ENCODE data around the gene PBX1.
A peak's percentile ranks its signal among the peaks of the same experiment; 100 is the strongest.

PBX1 gene

DNA sequence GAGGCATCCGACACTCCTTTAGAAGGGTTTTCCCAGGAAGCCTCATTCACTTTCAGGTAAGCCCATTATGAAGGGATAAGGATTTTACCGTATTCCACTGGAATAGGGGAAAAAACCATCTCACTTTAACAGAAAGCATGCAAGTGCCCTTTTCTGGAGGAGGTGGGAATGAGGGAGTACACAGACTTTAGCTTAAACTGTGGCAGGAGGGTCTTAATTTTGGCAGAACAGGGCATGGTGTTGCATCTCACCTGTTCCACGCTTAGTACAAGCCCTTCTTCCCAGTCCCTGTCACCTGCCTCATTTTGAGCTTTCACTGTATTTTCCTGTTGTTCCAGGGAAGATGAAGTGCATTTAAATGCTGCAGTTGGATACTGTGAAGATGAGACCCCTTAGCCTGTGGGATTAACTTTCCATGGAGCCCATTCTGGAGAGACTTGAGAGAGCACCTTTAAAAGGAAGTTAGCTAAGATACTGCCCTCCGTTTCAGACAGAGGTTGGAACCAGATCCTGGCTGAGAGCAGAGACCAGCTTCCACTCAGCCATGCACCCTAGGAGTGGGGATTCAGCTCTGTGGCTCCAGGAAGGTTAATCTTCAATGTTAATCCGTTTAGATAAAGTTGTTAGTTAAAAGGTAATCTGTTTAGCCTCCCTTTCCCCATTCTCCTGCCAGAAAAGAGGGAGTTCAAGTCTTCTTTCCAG is 42.6 kb downstream of the PBX1 start (continued):
- TF ChIP-seq ZNF239 (tag by site-specific recombination; IDR thresholded peaks at IDR 0.05) (no peak), ZFP37 (tag by site-specific recombination; IDR thresholded peaks at IDR 0.05) (no peak), ZNF530 (tag by site-specific recombination; IDR thresholded peaks at IDR 0.05; ENCODE audit: low read depth) (no peak), ZNF202 (tag by site-specific recombination; IDR thresholded peaks at IDR 0.05; ENCODE audit: borderline replicate concordance) (no peak), WT1 (tag by site-specific recombination; IDR thresholded peaks at IDR 0.05) (peak; percentile 65; the same call in 1 of the 2 replicates), IKZF3 (tag by site-specific recombination; IDR thresholded peaks at IDR 0.05) (no peak), HOXC10 (CRISPR knock-in tag; IDR thresholded peaks at IDR 0.05) (no peak), ZNF132 (tag by site-specific recombination; IDR thresholded peaks at IDR 0.05; ENCODE audit: borderline replicate concordance) (no peak), ZNF510 (tag by site-specific recombination; IDR thresholded peaks at IDR 0.05; ENCODE audit: insufficient replicate concordance) (no peak), ZNF585B (tag by site-specific recombination; IDR thresholded peaks at IDR 0.05) (no peak), SCRT1 (tag by site-specific recombination; IDR thresholded peaks at IDR 0.05; ENCODE audit: borderline replicate concordance) (0 out of 2 replicates have a peak, but pooled peaks have one; percentile 12), ZNF600 (tag by site-specific recombination; IDR thresholded peaks at IDR 0.05) (peak; percentile 15; the same call in 1 of the 2 replicates), PRDM1 (tag by site-specific recombination; IDR thresholded peaks at IDR 0.05) (0 out of 2 replicates have a peak, but pooled peaks have one; percentile 43), AEBP2 (tag by site-specific recombination; IDR thresholded peaks at IDR 0.05; ENCODE audit: borderline replicate concordance) (no peak), ZBTB7A (tag by site-specific recombination; IDR thresholded peaks at IDR 0.05; ENCODE audit: low read depth) (no peak), HOXD13 (CRISPR knock-in tag; IDR thresholded peaks at IDR 0.05; ENCODE audit: borderline replicate concordance) (no peak), KLF1 (tag by site-specific recombination; IDR thresholded peaks at IDR 0.05) (no peak)
- TF ChIP-seq, protein P1, sequence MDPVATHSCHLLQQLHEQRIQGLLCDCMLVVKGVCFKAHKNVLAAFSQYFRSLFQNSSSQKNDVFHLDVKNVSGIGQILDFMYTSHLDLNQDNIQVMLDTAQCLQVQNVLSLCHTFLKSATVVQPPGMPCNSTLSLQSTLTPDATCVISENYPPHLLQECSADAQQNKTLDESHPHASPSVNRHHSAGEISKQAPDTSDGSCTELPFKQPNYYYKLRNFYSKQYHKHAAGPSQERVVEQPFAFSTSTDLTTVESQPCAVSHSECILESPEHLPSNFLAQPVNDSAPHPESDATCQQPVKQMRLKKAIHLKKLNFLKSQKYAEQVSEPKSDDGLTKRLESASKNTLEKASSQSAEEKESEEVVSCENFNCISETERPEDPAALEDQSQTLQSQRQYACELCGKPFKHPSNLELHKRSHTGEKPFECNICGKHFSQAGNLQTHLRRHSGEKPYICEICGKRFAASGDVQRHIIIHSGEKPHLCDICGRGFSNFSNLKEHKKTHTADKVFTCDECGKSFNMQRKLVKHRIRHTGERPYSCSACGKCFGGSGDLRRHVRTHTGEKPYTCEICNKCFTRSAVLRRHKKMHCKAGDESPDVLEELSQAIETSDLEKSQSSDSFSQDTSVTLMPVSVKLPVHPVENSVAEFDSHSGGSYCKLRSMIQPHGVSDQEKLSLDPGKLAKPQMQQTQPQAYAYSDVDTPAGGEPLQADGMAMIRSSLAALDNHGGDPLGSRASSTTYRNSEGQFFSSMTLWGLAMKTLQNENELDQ (tag by site-specific recombination; IDR thresholded peaks at IDR 0.05; ENCODE audit: low read depth): no peak
- TF ChIP-seq, protein P2, sequence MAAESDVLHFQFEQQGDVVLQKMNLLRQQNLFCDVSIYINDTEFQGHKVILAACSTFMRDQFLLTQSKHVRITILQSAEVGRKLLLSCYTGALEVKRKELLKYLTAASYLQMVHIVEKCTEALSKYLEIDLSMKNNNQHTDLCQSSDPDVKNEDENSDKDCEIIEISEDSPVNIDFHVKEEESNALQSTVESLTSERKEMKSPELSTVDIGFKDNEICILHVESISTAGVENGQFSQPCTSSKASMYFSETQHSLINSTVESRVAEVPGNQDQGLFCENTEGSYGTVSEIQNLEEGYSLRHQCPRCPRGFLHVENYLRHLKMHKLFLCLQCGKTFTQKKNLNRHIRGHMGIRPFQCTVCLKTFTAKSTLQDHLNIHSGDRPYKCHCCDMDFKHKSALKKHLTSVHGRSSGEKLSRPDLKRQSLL (tag by site-specific recombination; IDR thresholded peaks at IDR 0.05): no peak
- TF ChIP-seq, protein P3, sequence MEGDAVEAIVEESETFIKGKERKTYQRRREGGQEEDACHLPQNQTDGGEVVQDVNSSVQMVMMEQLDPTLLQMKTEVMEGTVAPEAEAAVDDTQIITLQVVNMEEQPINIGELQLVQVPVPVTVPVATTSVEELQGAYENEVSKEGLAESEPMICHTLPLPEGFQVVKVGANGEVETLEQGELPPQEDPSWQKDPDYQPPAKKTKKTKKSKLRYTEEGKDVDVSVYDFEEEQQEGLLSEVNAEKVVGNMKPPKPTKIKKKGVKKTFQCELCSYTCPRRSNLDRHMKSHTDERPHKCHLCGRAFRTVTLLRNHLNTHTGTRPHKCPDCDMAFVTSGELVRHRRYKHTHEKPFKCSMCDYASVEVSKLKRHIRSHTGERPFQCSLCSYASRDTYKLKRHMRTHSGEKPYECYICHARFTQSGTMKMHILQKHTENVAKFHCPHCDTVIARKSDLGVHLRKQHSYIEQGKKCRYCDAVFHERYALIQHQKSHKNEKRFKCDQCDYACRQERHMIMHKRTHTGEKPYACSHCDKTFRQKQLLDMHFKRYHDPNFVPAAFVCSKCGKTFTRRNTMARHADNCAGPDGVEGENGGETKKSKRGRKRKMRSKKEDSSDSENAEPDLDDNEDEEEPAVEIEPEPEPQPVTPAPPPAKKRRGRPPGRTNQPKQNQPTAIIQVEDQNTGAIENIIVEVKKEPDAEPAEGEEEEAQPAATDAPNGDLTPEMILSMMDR (tag by site-specific recombination; IDR thresholded peaks at IDR 0.05): no peak
- TF ChIP-seq, protein P4, sequence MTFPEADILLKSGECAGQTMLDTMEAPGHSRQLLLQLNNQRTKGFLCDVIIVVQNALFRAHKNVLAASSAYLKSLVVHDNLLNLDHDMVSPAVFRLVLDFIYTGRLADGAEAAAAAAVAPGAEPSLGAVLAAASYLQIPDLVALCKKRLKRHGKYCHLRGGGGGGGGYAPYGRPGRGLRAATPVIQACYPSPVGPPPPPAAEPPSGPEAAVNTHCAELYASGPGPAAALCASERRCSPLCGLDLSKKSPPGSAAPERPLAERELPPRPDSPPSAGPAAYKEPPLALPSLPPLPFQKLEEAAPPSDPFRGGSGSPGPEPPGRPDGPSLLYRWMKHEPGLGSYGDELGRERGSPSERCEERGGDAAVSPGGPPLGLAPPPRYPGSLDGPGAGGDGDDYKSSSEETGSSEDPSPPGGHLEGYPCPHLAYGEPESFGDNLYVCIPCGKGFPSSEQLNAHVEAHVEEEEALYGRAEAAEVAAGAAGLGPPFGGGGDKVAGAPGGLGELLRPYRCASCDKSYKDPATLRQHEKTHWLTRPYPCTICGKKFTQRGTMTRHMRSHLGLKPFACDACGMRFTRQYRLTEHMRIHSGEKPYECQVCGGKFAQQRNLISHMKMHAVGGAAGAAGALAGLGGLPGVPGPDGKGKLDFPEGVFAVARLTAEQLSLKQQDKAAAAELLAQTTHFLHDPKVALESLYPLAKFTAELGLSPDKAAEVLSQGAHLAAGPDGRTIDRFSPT (tag by site-specific recombination; IDR thresholded peaks at IDR 0.05): no peak
